Measurements from ENCODE around the gene JMJD7.

JMJD7 gene

DNA sequence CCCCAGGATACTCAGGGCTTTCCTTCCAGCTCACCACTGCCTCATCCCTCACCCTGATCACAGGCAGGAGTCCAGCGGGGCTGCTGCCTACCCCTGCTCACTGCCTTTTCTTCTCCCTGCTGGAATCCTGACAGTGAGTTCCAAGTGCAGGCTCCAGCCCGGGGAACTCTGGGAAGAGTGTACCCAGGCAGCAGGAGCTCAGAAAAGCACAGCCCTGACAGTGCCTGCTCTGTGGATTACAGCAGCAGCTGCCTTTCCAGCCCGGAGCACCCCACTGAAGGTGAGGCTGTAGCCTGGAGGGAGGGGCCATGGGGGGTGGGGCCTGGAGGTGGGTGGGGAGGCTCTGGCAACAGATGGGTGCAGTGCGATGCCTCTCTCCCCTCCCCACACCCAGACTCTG, 6.1 kb upstream of the JMJD7 start:
- Histone ChIP-seq H3K4me1 (ENCODE audit: insufficient read depth, low read length, severe bottlenecking) (no peaks in the 10 kb centered on the region), H4K20me1 (ENCODE audit: insufficient read depth, low read length) (no peaks in the 10 kb centered on the region), H3K79me2 (ENCODE audit: insufficient read depth, low read length) (no peaks in the 10 kb centered on the region), H3K27ac (ENCODE audit: low read depth, low read length, poor library complexity, severe bottlenecking) (no peak overlapping the region), H3K9ac (ENCODE audit: low read length) (no peak overlapping the region), H3K9me3 (ENCODE audit: low read length) (no peaks in the 10 kb centered on the region), H3K36me3 (ENCODE audit: insufficient read depth, low read length) (peaks cover 4% of the 10 kb centered on the region; the same call in 1 of the 2 replicates), H3K4me2 (ENCODE audit: low read length) (no peak overlapping the region), H2AFZ (ENCODE audit: low read length) (no peak overlapping the region), H3K27me3 (ENCODE audit: insufficient read depth, low read length) (no peaks in the 10 kb centered on the region), H3K9me2 (ENCODE audit: low read depth, low read length) (no peaks in the 10 kb centered on the region), H3F3A (ENCODE audit: insufficient read depth, low read length) (no peaks in the 10 kb centered on the region), H3K4me3 (ENCODE audit: low read depth, low read length, poor library complexity, severe bottlenecking) (no peak overlapping the region)
- no peak for TF ChIP-seq EZH2 (IDR thresholded peaks at IDR 0.05; ENCODE audit: borderline replicate concordance, low read length)
- TF ChIP-seq, protein P1, sequence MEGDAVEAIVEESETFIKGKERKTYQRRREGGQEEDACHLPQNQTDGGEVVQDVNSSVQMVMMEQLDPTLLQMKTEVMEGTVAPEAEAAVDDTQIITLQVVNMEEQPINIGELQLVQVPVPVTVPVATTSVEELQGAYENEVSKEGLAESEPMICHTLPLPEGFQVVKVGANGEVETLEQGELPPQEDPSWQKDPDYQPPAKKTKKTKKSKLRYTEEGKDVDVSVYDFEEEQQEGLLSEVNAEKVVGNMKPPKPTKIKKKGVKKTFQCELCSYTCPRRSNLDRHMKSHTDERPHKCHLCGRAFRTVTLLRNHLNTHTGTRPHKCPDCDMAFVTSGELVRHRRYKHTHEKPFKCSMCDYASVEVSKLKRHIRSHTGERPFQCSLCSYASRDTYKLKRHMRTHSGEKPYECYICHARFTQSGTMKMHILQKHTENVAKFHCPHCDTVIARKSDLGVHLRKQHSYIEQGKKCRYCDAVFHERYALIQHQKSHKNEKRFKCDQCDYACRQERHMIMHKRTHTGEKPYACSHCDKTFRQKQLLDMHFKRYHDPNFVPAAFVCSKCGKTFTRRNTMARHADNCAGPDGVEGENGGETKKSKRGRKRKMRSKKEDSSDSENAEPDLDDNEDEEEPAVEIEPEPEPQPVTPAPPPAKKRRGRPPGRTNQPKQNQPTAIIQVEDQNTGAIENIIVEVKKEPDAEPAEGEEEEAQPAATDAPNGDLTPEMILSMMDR (IDR thresholded peaks at IDR 0.05; ENCODE audit: low read length): no peak

- Histone ChIP-seq H3K79me2 (ENCODE audit: insufficient read depth, low read length) (no peaks in the 10 kb centered on the region), H2AFZ (ENCODE audit: low read length) (no peak overlapping the region), H3K27ac (ENCODE audit: low read depth, low read length, poor library complexity, severe bottlenecking) (no peak overlapping the region), H3K4me3 (ENCODE audit: low read depth, low read length, poor library complexity, severe bottlenecking) (no peak overlapping the region), H3K9me2 (ENCODE audit: low read depth, low read length) (no peaks in the 10 kb centered on the region), H3K4me2 (ENCODE audit: low read length) (no peak overlapping the region), H3K9me3 (ENCODE audit: low read length) (no peaks in the 10 kb centered on the region), H3F3A (ENCODE audit: insufficient read depth, low read length) (no peaks in the 10 kb centered on the region), H3K36me3 (ENCODE audit: insufficient read depth, low read length) (peaks cover 4% of the 10 kb centered on the region; the same call in 1 of the 2 replicates), H3K4me1 (ENCODE audit: insufficient read depth, low read length, severe bottlenecking) (peaks cover 4% of the 10 kb centered on the region), H4K20me1 (ENCODE audit: insufficient read depth, low read length) (no peaks in the 10 kb centered on the region), H3K9ac (ENCODE audit: low read length) (no peak overlapping the region), H3K27me3 (ENCODE audit: insufficient read depth, low read length) (no peaks in the 10 kb centered on the region)
- TF ChIP-seq, protein P1 (IDR thresholded peaks at IDR 0.05; ENCODE audit: low read length): no peak
- TF ChIP-seq EZH2 (IDR thresholded peaks at IDR 0.05; ENCODE audit: borderline replicate concordance, low read length): no peak
These were observed 5.4 kb upstream of the JMJD7 start for GRCh38 chr15:41822471-41822870.

- Histone ChIP-seq H3K36me3 (ENCODE audit: insufficient read depth, low read length) (peaks cover 4% of the 10 kb centered on the region; the same call in 1 of the 2 replicates), H3K4me2 (ENCODE audit: low read length) (no peak overlapping the region), H3K9me3 (ENCODE audit: low read length) (no peaks in the 10 kb centered on the region), H3K9ac (ENCODE audit: low read length) (no peak overlapping the region), H2AFZ (ENCODE audit: low read length) (no peak overlapping the region), H4K20me1 (ENCODE audit: insufficient read depth, low read length) (no peaks in the 10 kb centered on the region), H3K4me3 (ENCODE audit: low read depth, low read length, poor library complexity, severe bottlenecking) (no peak overlapping the region), H3K4me1 (ENCODE audit: insufficient read depth, low read length, severe bottlenecking) (peaks cover 6% of the 10 kb centered on the region), H3K9me2 (ENCODE audit: low read depth, low read length) (no peaks in the 10 kb centered on the region), H3K27ac (ENCODE audit: low read depth, low read length, poor library complexity, severe bottlenecking) (no peak overlapping the region), H3F3A (ENCODE audit: insufficient read depth, low read length) (no peaks in the 10 kb centered on the region), H3K27me3 (ENCODE audit: insufficient read depth, low read length) (no peaks in the 10 kb centered on the region), H3K79me2 (ENCODE audit: insufficient read depth, low read length) (no peaks in the 10 kb centered on the region)
- no peak for TF ChIP-seq EZH2 (IDR thresholded peaks at IDR 0.05; ENCODE audit: borderline replicate concordance, low read length)
- TF ChIP-seq, protein P1 (IDR thresholded peaks at IDR 0.05; ENCODE audit: low read length): no peak
These were observed 4.9 kb upstream of the JMJD7 start for GRCh38 chr15:41822957-41823356.
